ENCODE measurements around the gene RAB29. TPM values are rescaled to one million over a fixed set of nuclear protein-coding genes. Genes with fewer than 3 reads are reported as not detected.

RAB29 gene
- total RNA-seq, 1 donor = 37.6 TPM

DNA sequence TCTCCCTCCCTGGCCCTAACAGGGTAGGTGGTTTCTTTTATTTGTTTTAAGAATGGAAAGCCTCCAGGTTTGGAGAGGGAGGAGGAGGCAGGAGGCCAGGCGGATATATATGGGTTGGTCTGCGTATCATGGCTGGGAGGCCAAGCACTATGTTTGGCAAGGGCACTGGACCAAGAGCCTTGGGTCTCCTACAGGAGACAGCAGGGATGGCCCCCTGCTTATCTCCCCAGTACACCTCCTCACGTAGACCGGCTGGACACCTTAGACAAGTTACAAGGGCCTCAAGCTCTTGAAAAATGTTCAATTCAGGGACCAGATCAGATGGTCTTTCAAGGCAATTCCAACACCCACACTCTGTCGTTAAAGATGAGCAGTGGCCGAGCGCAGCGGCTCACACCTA, 26.8 kb upstream of the RAB29 start:
- Histone ChIP-seq H3K9me3 (ENCODE audit: low read depth, low read length) (no peaks in the 10 kb centered on the region), H3K4me1 (ENCODE audit: insufficient read depth, low read length) (peaks cover 9% of the 10 kb centered on the region), H3K27ac (ENCODE audit: low read depth, low read length) (no peak overlapping the region), H3K27me3 (ENCODE audit: insufficient read depth, low read length) (no peaks in the 10 kb centered on the region), H3K4me3 (ENCODE audit: insufficient read depth, low read length) (no peak overlapping the region), H3K36me3 (ENCODE audit: insufficient read depth, low read length) (peaks cover 24% of the 10 kb centered on the region), H2AFZ (ENCODE audit: low read length) (no peak overlapping the region), H3K4me2 (ENCODE audit: insufficient read depth, low read length) (no peak overlapping the region), H3K79me2 (ENCODE audit: insufficient read depth, low read length) (peaks cover 37% of the 10 kb centered on the region), H4K20me1 (ENCODE audit: insufficient read depth, low read length) (peaks cover 22% of the 10 kb centered on the region)
- TF ChIP-seq, protein P1, sequence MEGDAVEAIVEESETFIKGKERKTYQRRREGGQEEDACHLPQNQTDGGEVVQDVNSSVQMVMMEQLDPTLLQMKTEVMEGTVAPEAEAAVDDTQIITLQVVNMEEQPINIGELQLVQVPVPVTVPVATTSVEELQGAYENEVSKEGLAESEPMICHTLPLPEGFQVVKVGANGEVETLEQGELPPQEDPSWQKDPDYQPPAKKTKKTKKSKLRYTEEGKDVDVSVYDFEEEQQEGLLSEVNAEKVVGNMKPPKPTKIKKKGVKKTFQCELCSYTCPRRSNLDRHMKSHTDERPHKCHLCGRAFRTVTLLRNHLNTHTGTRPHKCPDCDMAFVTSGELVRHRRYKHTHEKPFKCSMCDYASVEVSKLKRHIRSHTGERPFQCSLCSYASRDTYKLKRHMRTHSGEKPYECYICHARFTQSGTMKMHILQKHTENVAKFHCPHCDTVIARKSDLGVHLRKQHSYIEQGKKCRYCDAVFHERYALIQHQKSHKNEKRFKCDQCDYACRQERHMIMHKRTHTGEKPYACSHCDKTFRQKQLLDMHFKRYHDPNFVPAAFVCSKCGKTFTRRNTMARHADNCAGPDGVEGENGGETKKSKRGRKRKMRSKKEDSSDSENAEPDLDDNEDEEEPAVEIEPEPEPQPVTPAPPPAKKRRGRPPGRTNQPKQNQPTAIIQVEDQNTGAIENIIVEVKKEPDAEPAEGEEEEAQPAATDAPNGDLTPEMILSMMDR (IDR thresholded peaks at IDR 0.05; ENCODE audit: extremely low read depth, low read depth, low read length) = no peak
- DNase-seq (ENCODE audit: insufficient read length, low spot score, missing footprints) = no peak

DNA sequence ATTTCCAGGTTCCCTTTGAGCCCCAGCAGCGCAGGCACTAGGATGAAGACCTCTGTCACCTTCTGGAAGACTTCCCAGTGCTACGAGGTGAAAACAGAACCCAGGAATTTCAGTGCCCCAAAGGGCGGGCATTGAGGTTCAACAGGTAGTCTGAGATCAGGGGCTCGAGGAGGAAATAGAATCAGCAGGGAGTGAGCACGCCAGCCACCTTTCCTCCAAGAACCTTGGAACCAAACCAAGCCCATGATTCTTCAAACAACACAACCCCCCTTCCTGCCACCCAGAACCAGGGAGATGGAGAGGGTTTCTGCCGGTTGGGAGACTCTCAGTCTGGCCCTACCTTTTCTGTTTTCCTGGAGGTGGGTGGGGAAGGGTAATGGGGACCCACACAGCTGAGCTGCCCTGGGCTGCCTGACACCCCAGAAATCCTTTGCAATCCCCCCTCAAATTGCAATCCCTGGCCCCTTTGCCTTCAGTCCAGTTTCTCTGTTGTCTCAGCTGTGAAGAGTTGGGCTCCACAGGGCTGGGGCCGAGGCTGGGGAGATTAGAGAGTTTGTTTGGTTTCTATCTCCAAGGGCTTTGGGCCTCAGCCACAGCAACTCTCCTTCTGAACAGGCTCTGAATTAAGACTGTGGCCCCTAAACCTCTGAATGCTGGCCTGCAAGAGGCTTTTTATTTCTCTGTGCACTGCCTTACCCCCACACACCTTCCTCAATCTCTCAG, 25.9 kb upstream of the RAB29 start:
- no peak overlapping the region for H3K27ac ChIP-seq (ENCODE audit: low read depth, low read length)
- H3K27me3 ChIP-seq (ENCODE audit: insufficient read depth, low read length) = no peaks in the 10 kb centered on the region
- peaks cover 31% of the 10 kb centered on the region for H3K79me2 ChIP-seq (ENCODE audit: insufficient read depth, low read length)
- H3K4me1 ChIP-seq (ENCODE audit: insufficient read depth, low read length) = peaks cover 9% of the 10 kb centered on the region
- DNase-seq (ENCODE audit: insufficient read length, low spot score, missing footprints) = no peak
- peaks cover 33% of the 10 kb centered on the region for H3K36me3 ChIP-seq (ENCODE audit: insufficient read depth, low read length)
- TF ChIP-seq, protein P1 (IDR thresholded peaks at IDR 0.05; ENCODE audit: extremely low read depth, low read depth, low read length) = no peak
- H3K4me2 ChIP-seq (ENCODE audit: insufficient read depth, low read length) = no peak overlapping the region
- peaks cover 22% of the 10 kb centered on the region for H4K20me1 ChIP-seq (ENCODE audit: insufficient read depth, low read length)
- no peak overlapping the region for H2AFZ ChIP-seq (ENCODE audit: low read length)
- H3K4me3 ChIP-seq (ENCODE audit: insufficient read depth, low read length) = no peak overlapping the region
- no peaks in the 10 kb centered on the region for H3K9me3 ChIP-seq (ENCODE audit: low read depth, low read length)

GRCh38 chr1:205800427-205800826, 25.1 kb upstream of the RAB29 start:
- Histone ChIP-seq H3K36me3 (ENCODE audit: insufficient read depth, low read length) (peaks cover 37% of the 10 kb centered on the region), H3K4me2 (ENCODE audit: insufficient read depth, low read length) (no peak overlapping the region)
- TF ChIP-seq, protein P1 (IDR thresholded peaks at IDR 0.05; ENCODE audit: extremely low read depth, low read depth, low read length) = no peak

DNA sequence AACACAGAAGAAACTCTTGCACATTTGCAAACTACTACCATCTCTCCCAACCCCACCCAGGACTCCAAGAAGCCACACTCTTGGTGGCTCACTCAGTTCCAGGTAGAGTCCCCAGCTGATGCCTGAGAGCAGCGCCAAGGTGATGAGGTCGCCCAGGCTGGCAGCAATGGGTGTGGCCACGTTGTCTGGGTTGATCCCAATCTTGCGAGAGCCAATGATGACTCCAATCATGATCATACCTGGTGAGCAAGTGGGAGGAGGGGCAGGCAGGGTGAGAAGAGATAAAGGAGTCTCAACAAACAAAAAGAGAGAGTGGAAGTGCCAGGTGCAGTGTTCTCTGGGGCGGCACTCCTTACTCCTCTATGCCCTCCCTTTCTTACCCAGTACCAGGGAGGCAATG, 23.3 kb upstream of the RAB29 start:
- Histone ChIP-seq H2AFZ (ENCODE audit: low read length) (no peak overlapping the region), H3K79me2 (ENCODE audit: insufficient read depth, low read length) (peaks cover 6% of the 10 kb centered on the region), H3K36me3 (ENCODE audit: insufficient read depth, low read length) (peaks cover 51% of the 10 kb centered on the region), H3K27me3 (ENCODE audit: insufficient read depth, low read length) (no peaks in the 10 kb centered on the region), H3K27ac (ENCODE audit: low read depth, low read length) (no peak overlapping the region), H3K4me2 (ENCODE audit: insufficient read depth, low read length) (no peak overlapping the region), H3K4me1 (ENCODE audit: insufficient read depth, low read length) (no peaks in the 10 kb centered on the region), H4K20me1 (ENCODE audit: insufficient read depth, low read length) (peaks cover 4% of the 10 kb centered on the region), H3K9me3 (ENCODE audit: low read depth, low read length) (no peaks in the 10 kb centered on the region), H3K4me3 (ENCODE audit: insufficient read depth, low read length) (no peak overlapping the region)
- TF ChIP-seq, protein P1 (IDR thresholded peaks at IDR 0.05; ENCODE audit: extremely low read depth, low read depth, low read length) = no peak
- DNase-seq (ENCODE audit: insufficient read length, low spot score, missing footprints) = no peak

More at GRCh38 chr1:205800427-205800826, 25.1 kb upstream of the RAB29 start:
- H2AFZ ChIP-seq (ENCODE audit: low read length) = no peak overlapping the region
- no peaks in the 10 kb centered on the region for H3K27me3 ChIP-seq (ENCODE audit: insufficient read depth, low read length)
- H3K4me3 ChIP-seq (ENCODE audit: insufficient read depth, low read length) = no peak overlapping the region
- H3K9me3 ChIP-seq (ENCODE audit: low read depth, low read length) = no peaks in the 10 kb centered on the region
- peaks cover 18% of the 10 kb centered on the region for H4K20me1 ChIP-seq (ENCODE audit: insufficient read depth, low read length)
- peaks cover 6% of the 10 kb centered on the region for H3K4me1 ChIP-seq (ENCODE audit: insufficient read depth, low read length)
- H3K27ac ChIP-seq (ENCODE audit: low read depth, low read length) = no peak overlapping the region
- no peak for DNase-seq (ENCODE audit: insufficient read length, low spot score, missing footprints)
- peaks cover 24% of the 10 kb centered on the region for H3K79me2 ChIP-seq (ENCODE audit: insufficient read depth, low read length)

Data from osteoblast (primary cell).